HG03565 (cell line): ENCODE data around the gene SERF2.
"Not testable (repeated sequence)": the region's sequence is repeated elsewhere in the genome, so short reads cannot be mapped to it uniquely, and the experiment has no call there.

Experiments
- ATAC-seq: cut with Tn5 transposase; IDR thresholded peaks from one replicate; pipeline ENCODE4 v1.9.1; 2021; ENCODE audit warnings: mild to moderate bottlenecking, moderate library complexity; ENCODE audit not compliant: unreplicated experiment

SERF2 gene

DNA sequence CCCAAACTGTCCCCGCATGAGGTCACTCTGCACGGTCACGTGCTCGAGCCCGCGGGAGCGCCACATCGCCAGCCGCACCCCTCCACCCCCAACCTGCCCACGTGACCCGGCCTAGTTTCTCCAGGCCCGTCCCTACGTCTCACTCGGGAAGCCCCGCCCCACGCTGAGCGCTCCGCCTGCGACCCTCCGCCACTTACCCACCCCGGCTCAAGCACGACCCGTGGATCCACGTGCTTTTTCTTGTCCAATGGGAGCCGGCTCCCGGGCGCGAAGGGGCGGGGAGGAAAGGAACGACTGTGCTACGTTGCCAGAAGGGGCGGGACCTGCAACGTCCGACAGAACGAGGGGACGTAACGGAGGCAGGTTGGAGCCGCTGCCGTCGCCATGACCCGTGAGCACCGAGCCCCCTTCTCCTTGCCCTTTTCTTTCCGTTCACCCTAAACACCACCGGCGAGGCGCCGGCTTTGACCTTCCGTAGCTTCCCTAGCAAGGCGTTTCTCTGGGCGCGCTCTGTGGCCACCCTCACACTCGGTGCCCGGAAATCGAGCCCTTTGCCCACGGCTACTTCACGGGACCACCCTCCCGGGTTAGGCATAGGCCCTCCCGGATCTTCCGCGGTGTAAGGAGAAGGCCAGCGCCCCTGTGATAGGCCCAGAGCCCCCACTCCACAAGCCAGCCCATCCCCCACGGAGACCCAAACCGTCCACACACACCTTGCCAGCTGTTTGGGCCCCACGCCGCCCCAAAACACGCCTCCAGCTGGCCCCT lies at the start of gene SERF2:
Gene SERF2, plus strand, starts transcription at position 328 of the 768 bp plus-strand sequence. Its CDS starts 57 bp downstream, at position 385.
- peak; percentile 81 for ATAC-seq

DNA sequence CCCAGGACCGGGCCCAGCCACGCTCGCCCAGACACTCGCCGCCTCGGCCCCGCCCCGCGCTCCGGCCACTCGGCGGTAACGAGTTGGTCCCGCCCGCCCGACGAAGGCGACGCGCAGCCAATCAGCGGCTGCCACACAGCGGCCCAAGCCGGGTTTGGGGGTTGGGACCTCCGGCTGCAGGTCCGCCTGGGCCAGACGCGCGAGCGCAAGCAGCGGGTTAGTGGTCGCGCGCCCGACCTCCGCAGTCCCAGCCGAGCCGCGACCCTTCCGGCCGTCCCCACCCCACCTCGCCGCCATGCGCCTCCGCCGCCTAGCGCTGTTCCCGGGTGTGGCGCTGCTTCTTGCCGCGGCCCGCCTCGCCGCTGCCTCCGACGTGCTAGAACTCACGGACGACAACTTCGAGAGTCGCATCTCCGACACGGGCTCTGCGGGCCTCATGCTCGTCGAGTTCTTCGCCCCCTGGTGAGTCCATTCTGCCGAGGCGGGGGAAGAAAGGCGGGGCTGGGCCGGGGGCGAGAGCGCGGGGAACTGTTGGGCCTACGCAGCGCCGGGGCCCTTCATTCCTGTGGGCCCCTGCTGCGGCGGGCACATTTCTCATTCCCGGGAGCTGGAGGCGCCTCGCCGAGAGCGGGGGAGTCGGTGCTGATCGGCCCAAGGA lies 45.7 kb upstream of the SERF2 start, which contains the start of gene PDIA3:
Gene PDIA3, plus strand, starts transcription at position 194 of the 658 bp plus-strand sequence. Its CDS starts 102 bp downstream, at position 296.
- peak; percentile 50 for ATAC-seq

DNA sequence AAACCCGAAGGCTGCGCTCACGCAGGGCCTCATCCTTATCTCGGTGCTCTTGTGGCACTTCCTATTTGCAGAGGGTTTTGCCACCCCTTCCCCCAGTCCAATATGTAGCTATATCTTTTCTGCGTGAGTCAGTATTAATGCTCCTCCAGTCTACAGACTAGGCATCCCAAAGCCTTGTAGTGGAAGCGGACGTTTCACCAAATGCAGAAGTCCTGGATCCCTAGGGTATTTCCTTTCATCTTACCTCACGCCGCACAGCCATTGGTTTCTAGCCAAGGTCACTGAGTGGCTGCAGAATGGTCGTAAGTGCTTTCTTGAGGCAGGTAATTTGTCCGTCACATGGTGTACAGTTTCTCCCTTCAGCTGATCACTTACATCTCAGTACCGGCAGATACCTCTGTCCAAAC lies 45.2 kb upstream of the SERF2 start:
- ATAC-seq, result not testable (repeated sequence)

DNA sequence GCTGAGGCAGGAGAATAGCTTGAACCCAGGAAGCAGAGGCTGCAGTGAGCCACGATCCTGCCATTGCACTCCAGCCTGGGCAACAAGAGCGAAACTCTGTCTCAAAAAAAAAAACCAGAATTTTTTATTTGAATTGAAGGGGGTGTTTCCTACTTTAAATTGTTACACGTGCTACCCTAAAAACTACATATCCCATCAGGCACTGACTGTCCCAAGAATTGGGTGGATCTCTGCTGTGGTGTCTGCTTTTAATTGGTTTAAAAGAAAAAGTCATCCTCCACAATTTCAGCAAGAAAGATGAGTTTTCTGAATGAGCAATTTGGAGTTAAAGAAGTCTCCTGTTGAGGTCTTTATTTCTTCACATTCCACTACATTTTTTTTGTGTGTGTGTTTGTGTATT lies 43.7 kb upstream of the SERF2 start:
- no peak for ATAC-seq

DNA sequence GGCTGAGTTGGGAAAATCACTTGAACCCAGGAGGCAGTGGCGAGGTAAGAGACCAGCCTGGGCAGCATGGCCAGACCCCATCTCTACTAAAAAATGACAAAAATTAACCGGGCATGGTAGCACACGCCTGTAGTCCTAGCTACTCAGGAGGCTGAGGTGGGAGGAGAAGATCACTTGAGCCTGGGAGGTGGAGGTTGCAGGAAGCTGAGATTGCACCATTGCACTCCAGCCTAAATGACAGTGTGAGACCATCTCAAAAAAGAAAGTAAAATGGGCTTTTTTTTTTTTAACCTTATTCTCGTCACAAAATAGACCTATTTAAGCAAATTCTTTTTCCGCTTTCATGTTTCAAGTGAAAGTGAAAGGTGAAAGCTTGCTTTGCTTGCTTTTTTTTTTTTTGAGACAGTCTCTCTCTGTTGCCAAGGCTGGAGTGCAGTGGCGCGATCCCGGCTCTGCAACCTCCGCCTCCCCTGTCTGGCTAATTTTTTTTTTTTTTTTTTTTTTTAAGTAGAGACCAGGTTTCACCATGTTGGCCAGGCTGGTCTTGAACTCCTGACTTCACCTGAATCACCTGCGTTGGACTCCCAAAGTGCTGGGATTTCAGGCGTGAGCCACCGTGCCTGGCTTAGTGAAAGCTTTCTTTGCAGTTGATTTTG lies 42.3 kb upstream of the SERF2 start:
- ATAC-seq, result peak; percentile 41

DNA sequence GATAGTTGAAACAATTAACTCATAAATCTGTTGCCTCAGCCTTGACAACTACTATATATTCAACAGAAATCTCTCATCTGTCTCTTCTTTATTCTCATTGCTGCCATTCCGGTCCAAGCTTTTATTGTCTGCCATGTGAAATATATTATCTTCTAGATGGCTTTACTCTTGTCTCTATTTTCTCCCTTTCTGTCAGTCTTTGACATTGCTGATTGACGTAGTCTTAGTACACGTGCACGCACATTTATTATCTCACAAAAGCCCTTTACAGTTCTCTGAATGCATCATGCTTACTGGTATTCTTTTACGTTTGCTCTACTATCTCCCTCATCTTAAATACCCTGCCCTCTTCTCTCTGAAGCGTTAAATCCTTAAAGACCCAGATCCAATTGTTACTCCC lies 40.2 kb upstream of the SERF2 start:
- no peak for ATAC-seq

DNA sequence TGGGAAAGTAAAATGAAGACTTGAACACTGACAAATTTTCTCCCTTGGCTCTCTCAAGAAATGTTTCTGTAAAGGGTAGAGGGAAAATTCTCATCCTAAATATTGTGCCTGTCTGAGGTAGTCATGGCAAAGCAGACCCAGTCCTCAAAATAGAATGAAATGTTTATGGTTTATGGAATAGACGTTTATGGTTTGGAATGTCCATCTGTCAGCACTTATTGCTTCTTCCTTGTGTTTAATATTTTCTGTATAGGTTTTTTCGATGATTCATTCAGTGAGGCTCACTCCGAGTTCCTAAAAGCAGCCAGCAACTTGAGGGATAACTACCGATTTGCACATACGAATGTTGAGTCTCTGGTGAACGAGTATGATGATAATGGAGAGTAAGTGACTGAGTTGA lies 29.3 kb upstream of the SERF2 start:
- no peak for ATAC-seq

DNA sequence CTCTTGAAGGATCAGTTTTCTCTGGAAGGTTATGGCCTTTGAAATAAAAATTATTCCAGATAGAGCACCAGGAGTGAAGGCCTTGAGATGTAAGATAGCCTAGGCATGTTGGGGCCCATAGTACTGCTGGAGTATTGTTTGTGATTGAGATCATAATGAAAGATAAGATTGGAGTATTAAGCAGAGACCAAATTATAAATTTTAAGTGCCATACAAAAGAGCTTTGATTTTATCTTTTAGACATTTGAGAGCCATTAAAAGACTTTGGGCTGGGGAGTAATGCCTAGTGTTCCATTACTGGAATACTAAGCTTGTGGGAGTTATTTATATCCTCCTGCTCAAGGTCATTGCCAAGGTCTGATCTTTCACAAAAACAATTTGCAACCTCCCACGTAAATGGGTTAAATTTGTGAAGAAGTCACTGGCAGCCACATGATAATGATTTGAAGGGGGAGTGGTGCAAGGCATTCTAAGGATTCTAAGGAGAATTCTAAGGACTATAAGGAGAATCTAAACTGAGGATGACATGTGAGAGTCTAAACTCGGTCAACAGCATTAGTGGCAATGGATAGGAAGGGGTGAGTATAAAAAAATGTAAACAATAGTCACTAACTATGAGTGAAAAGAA lies 28.2 kb upstream of the SERF2 start:
- no peak for ATAC-seq

DNA sequence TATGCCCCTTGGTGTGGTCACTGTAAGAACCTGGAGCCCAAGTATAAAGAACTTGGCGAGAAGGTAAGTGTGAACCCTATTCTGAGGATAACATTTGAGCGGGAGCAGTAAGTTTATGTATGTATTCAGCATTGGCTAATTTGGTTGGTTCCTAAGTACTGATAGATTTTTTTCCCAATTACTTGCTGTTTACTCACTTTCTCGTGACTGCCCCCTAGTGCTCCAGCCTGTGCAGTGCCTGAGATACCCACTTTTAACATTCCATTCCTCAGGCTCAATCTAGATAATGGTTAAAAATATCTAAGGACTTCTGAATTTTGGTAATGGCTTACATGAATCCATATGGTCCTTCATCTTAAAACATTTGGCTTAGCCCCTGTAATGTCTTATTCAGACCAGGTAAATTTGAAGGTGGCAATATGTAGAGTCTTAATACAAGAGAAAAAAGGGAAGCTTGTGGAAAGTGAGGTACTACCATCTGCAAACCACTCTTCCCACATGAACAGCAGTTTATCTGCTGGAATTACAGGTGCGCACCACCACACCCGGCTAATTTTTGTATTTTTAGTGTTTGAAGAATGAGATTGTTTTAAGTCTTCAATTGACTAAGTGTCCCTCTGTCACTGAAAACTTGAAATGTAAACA lies 22.4 kb upstream of the SERF2 start:
- no peak for ATAC-seq

DNA sequence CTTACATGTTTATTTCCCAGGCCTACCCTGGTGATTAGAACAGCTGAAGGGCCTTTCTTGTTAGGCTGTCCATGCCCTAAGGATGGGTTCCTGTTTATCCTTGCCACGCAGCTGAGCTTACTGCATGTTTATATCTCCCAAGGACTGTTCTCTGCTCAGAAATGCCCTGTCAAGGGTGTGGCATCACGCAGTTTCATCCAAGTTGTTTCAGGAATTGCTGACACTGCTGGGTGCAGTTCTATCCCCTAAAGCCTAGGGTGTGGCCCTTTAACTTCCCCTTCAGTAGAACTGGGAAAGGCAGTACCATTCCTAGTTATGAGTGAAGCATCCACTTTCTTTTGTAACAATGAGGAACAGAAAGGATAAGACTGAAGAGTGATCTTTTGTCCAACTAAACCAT lies 20.3 kb upstream of the SERF2 start:
- ATAC-seq, result no peak

DNA sequence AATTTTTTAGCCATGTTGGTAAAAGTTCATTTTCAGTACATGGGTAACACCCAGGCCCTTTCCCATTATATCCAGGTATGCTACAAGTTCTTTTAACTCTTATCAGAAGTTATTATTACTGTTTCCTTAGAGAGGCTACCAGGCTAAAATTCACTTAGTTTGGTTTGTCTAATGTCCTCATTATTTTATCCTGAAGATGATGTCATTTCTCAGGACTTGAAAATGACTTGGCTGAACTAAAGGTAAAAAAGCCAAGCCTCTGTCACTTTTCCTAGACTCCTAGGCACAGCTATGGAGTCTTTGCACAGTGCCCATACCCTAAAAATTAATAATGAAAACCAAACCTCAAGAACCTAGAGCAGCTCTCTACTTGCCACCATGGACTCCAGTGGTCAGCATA lies 19.5 kb upstream of the SERF2 start:
- no peak for ATAC-seq

DNA sequence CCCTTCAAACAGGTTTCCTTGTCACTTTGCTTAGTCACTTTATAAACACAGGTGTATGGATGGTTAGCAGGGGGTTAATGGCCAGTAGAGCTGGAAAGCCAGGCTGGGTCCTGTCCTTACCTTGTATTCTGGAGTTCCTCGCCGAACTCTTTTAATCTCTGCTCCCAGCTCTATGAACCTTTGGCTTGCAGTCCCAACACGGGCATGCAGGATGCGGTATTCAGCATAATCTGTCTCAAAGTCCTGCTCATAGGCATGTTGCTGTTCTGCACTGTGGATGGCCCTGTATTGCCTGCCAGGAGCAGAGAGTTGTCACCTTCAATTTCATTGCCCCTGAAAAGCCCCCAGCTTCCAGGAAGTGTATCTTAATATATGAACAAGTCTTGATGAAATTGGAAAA lies 18.1 kb upstream of the SERF2 start:
- no peak for ATAC-seq

DNA sequence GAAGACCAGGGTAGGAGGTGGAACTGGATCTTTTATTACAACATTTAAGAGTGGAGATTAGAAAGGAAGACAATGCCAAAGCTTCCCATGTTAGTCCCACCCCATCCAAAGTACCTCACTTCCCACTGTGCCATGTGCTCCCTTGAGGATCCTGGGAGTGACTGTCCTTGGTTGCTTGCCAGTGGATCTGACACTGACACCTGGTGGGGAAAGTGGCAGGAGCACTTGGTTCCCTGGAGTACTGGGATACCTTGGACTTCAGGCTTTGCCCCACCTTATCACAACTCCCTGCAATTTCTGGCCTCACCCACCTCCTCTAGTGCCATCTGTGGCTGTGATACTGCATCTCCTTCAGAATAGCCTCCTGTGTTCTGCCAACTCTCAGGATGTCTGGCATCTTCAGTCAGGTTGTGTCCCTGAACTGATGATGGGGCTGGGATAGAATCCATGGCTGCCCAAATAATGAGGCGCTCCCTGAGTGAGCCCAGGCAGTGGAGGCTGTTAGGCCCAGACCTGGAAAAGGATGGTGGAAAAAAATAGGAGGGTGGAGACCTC lies 16.6 kb upstream of the SERF2 start:
- no peak for ATAC-seq

DNA sequence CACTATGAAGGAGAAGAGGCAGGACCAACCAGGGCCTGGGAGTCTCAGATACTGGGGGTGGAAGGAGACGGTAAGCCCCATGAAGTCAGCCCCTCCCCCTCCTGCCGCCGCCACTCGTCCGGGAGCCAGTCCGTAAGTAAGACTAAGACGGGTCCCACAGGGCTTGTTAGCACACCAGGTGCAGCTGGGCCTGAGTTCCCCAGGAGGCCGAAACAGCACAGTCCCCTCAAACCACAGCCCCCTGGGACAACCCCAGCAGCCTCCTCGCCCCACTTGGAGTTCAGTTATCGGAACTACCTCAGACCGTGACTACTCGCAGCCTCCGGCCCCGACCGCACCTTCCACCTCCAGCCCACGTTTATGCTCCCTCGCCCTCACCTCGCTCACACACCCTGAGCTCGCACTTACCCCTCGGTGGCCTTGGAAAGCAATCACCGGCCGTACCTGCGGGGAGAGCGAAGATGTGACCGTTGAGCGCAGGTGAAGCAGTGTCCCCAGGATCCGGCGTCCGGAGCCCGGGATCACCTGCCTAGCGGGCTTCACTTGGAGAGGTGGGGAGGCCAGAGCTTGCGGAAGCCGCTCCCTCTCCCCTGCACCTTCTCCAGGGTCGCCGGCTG lies 15.9 kb upstream of the SERF2 start:
- peak; percentile 45 for ATAC-seq

DNA sequence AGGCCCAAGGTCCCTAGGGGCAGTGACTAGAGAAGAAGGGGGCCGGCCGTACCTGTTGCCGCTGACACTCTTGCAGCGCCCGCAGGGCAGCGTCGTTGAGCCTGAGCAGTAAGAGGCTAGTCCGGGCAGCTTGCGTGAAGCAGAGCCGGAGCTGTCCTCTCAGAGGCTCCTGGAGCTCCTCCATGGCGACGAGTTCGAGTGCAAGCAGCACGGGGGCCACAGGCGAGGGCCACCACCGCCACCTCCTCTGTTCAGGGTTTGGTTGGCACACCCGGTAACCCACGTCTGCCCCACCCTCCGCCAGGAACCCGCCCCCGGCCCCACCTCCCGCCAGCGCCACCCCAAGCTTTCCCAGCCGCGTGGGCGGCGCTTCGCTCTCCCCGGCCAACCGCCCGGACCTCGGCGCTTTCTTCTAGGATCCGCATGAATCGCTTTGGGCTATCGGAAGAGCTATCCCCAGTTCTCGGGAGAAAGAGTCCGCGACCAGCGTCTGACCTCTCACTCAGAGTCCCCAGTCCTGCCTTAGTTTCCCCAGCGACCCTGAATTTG lies 15.3 kb upstream of the SERF2 start, which contains the start of gene ELL3:
Gene ELL3, minus strand, starts transcription at position 249 of the 549 bp plus-strand sequence. Its CDS starts 65 bp downstream, at position 184.
- ATAC-seq, result peak; percentile 17

DNA sequence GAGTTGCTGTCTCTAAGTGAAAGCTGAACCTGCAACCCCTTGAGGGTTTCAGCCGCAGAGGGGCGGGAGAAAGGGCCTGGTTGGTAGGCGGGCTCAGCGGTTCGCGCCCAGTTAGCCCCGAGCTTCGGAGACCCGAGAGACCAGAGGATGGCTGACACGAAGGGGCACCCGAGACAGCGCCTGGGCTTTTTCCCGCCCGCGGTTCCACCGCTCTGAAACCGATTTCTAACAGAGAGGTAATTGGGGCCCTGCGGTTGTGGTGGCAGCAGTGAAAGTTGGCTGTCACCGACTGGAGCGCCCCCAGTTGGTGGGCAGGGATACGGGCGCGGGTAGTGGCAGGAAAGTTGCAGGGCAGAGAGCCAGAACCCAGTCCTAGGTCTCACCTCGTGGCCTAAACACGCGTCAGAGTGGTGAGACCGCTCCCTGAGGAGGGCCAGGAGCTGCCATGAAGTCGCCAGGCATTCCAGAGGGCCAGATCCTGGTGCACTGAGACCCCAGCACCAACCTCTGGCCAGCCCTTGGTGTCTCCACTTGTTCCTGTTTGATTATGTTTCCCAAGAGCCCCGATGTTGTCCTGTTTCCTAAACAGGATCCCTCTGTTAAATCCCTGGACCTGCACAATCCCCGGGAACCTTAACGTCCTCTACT lies 14.7 kb upstream of the SERF2 start:
- ATAC-seq, result peak; percentile 33

DNA sequence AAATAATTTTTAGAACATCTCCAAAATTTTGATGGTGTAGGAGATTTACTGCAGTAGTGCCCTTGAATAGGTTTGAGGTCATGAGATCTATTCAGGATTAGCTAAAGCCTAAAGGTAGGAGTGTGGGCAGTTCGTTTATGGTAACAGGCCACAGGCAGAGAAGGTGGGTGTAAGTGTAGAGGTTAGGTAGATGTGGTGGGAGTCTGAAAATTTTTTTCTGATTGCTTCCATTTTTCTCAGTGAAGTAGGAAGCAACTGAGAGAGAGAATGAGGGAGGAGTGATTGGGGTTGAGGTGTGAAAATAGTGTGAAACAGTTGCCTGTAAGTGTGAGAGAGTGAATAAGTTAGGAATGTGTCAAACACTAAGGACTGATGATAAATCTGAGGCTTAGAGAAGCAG lies 13.1 kb upstream of the SERF2 start:
- no peak for ATAC-seq

DNA sequence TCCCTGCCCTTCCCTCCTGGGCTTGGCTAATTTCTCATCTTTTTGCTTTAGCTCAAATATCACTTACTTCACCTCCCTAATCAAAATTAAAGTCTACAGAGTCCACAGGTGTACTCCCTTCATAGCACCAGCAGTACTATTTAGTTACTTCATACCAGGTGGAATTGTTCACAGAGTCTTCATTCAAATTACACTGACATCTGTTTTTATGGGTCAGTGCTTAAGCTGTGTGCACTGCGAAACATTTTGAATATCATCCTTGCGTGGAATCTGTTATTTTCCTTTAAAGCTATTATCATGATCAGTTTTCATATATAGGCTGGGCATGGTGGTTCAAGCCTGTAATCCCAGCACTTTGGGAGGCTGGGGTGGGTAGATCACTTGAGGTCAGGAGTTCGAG lies 2.7 kb upstream of the SERF2 start:
- no peak for ATAC-seq

DNA sequence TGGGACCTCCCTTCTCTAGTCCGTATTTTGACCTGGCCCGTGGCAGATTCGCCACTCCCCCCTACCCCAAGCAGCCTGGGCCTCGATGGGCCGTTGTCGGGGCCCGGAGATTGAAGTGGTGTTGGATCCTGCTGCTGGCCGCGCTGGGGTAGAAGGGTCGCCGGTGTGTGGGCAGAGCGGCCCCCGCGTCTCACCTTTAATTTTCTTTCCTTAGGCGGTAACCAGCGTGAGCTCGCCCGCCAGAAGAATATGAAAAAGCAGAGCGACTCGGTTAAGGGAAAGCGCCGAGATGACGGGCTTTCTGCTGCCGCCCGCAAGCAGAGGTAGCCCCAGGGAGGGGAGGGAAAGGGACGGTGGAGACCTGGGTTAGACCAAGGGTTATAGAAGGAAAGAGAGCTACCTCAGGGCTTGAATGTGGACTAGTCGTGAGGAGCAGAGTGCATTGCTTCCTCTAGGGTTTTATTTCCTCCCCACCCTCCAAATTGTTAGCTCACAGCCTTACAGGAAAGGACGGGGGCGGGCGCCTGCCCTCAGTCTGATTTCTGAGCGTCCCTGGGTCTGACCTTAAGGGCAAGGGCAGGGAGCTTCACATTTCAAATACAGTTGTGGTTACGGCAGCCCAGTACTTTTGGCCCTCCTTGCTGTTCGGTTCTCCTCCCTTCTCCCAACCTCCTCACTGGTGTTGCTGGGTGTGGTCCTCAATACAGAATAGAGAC lies 799 bp downstream of the SERF2 start:
- no peak for ATAC-seq
